Cardiac septum (tissue), 1 donor: ENCODE measurements around the gene ABCC12. TPM values are rescaled to one million over a fixed set of nuclear protein-coding genes. Genes with fewer than 3 reads are reported as not detected.
"Not testable (repeated sequence)": the region's sequence is repeated elsewhere in the genome, so short reads cannot be mapped to it uniquely, and the experiment has no call there.

ENCODE experiments used
- DNase-seq: peaks from one replicate; pipeline ENCODE4 v3.0.0-alpha.2; 2020; ENCODE audit warnings: low spot score
- intact Hi-C: fragments of 100-400 bp; cut with DNase I; formaldehyde crosslinking; loops from one replicate; pipeline ENCODE4 v1.14.0; 2022
- long read RNA-seq: library from polyadenylated mRNA; unstranded; transcript quantifications from one replicate; pipeline ENCODE4 v2.0.0, GENCODE V29; 2021
- total RNA-seq: library from RNA; stranded (reverse); fragmentation: NEBNext Ultra II Directional; extraction: Animal tissue kit (Norgen Biotek cat#: 25700); gene quantifications from one replicate; pipeline ENCODE4 v1.2.1, GENCODE V29; 2021
- donor health status: DM: no; HTN: no; CAD: no.

The ABCC12 gene
- not detected for total RNA-seq
- long read RNA-seq: 0 reads

DNA sequence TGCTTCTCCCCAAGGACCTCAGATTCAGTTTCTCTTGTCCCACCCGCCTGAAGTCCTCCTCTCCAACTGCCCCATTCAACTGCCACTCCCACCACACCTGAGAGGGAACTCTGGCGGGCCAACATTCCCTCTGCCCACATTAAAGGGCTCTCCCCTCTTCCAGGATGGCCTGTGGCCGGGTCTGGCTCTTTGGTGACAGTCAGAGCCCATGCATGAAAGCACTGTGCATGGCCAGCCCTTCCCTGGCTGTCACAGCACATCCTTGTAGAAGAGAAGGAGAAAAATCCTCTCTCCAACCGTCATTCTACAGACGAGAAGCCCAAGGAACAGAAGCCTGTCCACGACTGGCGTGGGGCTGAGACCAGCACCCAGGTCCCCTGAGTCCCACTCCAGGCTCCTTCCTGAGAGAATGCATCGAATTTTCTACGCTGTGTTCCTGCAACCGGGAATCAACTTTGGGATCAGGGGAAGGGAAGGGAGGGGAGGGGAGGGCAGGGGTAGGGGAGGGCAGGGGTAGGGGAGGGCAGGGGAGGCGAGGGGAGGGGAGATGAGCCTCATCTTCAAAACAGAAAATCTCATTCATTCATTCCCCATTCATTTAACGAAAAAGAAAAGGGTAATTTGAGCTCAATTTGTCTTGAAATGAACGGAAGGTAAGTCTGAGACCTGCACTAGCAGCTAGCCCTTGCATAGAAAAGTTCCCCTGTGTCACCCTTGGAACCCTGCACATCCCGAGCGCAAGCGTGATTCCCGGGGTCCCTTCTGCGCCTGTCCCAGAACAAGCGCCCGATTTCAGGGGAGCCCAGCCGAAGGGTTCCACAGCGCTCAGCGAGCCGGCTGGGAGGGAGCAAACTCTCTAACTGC, at the start of gene ABCC12:
TSS of gene ABCC12 (minus strand) at position 68 of the 864 bp plus-strand sequence. CDS start 9,569 bp downstream, outside the sequence.
- DNase-seq: no peak
- intact Hi-C loops: loop anchor here (5.0 kb wide), 2 partner anchors 1014 to 1119 kb away; partner anchors contain the start of gene NETO2

DNA sequence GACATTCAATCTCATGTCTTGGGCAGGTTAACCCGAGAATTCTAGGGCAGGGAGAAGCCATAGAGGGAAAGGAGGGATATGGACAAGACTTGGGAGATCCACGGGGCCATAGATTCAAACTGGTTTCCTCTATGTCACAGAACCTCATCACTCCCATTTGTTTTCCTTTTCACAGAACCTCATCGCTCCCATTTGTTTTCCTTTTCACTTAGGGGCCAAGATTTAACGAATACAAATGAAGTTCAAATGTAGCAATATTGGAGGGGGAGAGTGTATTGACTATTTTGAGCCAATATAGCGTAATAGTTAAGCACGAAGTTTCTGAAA, 49.0 kb upstream of the ABCC12 start:
- intact Hi-C loops: no loop called here
- DNase-seq: no peak

DNA sequence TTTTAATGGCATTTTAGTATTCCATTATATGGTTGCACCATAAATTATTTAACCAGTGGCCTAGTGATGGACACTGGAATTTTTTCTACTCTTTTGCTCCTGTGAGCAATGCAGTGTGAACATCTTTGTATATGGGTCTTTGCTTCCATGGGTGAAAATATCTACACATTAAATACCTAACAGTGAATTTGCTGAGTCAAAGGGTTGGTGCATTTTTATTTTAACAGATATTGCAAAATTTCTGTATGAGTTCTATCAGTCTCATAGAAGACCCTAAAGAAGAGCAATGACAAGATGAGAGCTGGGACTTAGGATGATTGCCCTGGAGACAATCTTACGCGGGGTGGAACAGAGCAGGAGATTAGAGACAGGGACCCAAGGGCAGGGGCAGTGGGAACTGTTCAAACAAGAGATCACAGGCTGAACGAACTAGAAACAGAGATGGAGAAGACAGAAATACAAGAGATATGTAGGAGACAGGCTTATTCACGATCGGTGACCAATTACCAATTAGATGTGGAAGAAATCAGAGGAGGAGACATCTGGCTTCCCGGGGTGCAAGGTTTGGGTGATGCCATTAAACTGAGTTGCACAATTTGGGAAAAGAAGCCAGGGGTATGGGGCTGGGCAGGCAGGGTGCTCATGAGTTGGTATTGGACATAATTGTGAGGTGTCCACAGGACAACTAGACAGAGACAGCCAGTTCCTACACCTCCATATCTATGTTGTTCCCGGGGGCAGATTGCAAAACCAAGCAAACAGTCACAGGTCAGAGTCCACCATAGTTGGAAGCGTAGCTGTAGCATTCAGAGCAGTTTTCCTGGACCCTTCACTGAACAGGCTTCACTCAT, 48.4 kb upstream of the ABCC12 start:
- no peak for DNase-seq
- intact Hi-C loops: no loop called here

DNA sequence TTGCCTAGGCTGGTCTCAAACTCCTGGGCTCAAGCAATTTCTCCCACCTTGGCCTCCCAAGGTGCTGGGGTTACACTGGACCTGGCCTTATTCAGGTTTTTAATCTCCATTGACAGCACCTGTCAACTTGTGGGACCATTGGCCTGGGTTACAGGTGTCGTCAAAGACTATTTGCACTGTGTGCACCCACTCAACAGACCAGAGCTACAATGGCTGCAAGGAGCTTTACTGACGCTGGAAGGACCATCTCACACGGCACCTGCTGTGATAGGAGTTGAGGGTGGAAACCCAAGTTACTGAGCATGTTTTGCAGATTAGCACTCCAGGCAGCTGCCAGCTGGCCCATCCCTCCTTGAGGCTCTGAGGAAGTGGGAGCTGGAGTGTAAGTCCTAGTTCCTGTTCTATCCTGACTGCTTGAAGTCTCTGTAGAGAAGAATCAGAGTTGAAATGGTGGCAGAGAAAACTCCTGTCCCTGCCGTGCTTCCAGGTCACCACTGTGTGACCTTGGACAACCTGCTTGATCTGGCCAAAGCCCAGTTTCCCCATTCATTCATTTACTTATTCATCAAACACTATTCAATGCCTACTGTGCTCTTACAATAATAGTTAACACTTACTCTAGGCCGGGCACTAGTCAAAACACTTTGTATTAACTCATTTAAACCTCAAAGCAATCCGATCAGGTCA, 45.9 kb upstream of the ABCC12 start:
- DNase-seq: no peak
- intact Hi-C loops: no loop called here

DNA sequence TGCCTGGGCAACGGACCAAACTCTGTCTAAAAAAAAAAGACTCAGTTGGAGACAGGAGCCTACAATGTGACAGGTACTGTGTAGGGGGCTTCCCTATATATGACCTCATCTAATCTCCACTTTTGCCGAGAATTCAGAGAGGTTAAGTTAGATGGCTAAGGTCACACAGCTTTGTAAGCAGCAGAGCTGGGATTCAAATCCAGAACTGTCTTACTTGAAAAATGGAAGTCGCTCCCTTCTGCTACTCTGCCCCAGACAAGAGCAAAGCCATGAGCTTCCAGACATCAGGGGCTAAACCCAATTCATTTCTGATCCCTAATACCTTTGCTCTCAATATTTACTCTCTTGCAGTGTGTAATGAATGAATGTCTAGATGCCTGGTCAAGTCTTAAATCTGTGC, 41.5 kb upstream of the ABCC12 start:
- no peak for DNase-seq
- intact Hi-C loops: no loop called here

DNA sequence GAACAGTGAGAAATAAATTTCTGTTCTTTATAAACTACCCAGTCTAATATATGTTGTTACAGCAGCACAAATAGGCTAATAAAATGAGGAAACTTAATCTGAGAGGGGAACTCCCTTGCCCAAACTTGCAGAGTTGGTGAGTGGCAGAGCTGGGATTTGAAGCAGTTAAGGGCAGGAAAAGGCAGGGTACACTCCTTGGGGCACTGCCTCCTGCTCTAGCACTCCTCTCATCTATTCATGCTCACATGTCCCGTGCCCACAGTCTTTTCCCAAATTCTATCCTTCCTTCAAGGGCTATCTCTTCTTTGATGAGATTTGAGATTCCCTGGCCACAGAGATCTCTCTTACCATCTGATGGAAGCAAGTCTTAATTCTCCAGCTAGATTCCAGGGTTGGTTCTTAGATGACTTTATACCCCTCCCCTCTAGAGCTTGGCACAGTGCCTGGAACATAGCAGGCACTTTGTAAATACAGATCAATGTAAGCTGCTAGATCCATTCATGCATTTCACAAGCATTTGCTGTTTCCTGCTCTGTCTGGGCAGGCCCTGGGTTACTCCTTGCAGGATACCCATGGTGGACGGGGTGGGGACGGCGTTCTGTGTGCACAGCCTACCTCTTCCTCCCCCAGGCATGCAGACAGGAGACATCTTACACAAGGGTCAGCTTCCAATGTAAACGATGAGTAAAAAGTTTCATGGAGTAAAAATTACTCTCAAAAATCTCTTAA, 39.2 kb upstream of the ABCC12 start:
- intact Hi-C loops: no loop called here
- DNase-seq: no peak

DNA sequence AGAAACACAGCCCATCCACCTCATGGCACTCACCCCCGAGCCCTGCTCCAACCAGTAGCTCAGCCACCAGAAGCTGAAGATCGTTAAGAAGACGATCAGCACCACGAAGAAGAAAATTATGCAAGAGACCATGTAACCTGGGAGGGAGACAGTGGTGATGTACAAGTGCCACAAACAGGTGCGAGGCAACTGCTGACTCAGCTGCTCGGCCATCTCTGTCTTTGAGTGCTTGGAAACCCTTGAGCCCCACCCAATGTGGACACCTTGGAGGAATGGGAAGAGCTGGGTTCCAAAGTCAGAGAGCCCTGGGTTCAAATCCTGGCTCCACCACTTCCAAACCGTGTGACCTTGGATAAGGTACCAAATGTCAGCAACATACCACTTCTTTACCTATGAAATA, 38.1 kb upstream of the ABCC12 start:
- DNase-seq: no peak
- intact Hi-C loops: no loop called here

DNA sequence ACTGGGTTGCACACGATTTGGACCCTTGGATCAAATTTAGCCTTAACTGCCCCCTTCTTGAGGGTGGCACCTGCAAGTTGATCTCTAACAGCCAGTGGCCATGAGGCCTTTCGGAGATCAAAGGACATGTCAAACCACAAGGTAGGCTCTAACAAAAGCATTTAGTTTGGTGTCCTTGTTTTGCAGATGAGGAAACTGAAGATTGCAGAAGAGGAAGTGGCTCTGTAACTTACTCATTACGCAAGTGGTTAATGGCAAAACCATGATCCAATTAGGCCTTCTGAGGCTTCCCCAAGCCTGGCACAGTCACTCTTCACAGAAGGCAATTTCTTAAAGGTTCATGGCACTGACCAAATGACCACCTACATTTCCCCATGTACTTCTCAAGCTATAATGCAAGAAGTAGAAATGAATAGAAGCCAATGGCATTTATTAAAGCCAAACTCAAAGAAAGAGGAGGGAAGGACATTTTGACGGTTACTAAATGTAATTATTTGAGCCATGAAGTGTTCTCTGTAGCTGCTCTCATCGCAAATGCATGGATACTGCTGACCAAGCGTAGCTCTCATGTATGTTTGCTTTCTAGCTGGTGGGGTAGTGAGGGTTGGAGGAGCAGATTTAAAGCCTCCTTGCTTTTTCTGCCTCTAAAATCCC, 32.8 kb upstream of the ABCC12 start:
- DNase-seq: no peak
- intact Hi-C loops: no loop called here

DNA sequence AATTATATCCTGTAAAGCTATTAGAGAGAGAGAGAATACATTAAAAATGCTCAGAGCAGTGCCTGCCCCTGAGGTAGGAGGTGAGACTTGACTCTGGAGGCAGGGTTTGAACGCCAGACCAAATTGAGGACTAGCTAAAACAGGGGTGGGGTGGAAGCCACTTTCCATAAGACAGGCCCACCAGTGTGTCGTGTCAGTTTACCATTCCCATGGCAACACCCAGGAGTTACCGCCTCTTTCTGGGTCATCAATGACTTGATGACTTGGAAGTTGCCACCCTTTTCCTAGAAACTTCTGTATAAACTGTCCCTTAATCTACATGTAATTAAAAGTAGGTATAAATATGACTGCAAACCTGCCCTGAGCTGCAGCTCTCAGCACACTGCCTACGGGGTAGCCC, 32.0 kb upstream of the ABCC12 start:
- intact Hi-C loops: no loop called here
- DNase-seq: no peak

DNA sequence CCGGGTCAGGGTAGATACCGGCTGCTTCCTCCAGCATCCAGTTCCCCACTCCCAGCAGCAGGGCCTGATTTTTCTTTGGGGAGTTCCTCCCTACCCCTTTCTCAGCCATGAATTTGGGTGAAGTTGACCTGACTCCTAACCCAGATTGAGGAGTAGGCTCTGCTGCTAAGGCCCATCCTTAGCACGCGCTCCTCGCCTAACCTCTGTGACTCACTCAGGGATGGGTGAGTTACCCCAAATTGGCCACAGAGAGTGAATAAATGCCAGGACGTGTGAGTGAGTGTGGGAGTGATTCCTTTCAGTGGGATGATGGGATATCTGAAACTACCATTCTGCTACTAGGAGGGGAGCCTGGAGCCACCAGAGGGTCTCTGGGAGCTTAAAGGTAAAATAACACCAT, 28.9 kb upstream of the ABCC12 start:
- intact Hi-C loops: no loop called here

DNA sequence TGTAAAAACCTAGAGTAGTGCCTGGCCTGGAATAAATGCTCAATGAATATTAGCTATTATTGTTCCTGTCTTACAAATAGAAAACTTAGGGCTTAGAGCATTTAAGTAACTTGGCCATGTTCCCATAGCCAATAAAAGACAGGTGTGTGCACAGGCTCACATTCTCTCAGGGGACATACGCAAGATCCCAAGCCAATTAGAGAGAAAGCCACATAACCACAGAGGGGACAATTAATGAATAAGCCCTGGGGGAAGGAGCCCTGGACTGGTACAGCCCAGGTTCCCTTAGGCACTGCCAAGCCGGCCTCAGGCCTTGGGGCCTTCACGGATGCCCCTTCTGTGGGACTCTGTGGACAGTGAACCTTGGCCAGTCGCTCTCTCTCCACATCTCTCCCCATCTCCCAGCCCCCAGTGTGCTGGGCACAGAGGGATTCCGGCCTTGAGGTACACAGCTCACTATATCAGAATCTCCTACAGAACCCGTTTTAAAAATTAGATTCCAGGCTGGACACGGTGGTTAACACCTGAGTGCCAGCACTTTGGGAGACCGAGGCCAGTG, 27.3 kb upstream of the ABCC12 start:
- no peak for DNase-seq
- intact Hi-C loops: no loop called here

More for the DNA sequence above, 28.9 kb upstream of the ABCC12 start:
- no peak for DNase-seq

DNA sequence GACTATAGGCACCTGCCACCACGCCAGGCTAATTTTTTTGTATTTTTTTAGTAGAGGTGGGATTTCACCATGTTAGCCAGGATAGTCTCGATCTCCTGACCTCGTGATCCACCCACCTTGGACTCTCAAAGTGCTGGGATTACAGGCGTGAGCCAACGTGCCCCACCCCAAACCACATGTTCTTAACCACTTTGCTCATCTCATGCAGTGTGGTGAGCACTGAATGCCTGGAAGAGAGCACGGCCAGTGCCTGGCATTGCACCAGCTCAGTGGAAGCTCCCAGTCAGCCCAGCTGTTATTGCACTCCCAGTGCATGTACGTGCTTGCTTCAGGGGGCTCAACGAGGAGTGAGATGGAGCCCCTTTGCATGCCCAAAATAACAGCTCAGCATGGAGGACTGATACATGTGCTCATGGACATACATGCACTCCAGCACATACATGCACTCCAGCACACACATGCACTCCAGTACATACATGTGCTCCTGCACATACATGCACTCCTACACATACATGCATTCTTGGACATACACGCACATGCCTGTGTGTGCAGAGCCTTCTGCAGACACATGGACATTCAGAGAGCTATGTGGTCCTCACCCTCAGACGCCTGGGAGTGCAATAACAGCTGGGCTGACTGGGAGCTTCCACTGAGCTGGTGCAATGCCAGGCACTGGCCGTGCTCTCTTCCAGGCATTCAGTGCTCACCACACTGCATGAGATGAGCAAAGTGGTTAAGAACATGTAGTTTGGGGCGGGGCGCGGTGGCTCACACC, 26.1 kb upstream of the ABCC12 start:
- intact Hi-C loops, DNase-seq: not testable (repeated sequence)

DNA sequence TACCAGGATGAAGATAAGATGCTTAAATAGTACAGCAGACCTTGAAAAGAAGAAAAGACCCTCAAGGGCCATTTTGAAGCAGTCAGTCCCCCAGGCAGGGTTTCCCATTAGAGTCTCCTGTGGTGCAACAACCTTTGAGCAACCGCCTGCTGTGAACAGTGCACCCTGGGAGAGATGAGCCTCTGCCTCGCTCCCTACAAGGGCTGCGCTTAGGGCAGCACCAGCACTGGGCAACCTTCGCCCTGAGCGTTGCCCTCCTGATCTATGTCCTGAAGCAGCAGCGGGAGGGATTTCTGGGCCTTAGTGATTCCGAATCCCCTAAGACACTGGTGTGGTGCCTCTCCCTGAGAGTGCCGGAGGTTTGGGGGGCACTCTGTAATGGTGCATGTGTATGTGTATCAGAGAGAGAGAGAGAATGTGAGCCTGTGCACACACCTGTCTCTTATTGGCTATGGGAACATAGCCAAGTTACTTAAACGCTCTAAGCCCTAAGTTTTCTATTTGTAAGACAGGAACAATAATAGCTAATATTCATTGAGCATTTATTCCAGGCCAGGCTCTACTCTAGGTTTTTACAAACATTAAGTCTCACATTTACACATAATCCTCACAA, 25.2 kb upstream of the ABCC12 start:
- DNase-seq: no peak
- intact Hi-C loops: no loop called here

DNA sequence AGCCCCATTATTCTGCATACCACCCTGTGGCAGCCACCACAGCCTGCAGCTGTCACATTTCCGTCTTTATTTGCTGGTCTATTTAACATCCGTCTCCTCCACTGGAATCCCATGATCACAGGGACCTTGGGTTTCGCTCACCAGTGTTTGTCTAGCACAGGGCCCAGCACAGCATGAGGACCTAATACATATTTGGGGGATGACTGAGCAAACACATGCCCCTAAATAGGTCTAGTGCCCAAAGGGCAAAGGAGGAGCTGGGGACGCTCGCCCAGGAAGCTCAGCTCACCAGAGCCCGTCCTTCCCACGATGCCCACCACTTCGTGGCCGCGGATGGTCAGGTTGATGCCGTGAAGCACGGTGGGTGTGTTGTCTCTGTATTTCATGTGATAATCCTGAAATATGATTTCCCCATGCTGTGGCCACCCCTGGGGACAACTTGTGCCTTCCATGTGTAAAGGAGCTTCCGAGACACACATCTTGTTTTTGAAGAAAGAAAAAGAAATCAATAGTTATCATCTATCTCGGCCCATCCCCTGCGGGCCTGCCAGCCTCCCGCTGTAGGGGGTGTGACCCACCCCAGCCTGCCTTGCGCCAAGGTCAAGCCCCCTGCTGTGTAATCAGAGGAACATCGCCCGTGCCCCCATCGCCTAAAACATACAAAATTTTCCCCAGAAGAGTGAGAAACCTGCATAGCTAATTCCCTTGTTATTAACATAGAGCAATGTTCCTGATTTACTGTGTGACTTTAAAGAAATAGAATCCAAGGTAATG, 21.0 kb upstream of the ABCC12 start:
- DNase-seq: no peak

DNA sequence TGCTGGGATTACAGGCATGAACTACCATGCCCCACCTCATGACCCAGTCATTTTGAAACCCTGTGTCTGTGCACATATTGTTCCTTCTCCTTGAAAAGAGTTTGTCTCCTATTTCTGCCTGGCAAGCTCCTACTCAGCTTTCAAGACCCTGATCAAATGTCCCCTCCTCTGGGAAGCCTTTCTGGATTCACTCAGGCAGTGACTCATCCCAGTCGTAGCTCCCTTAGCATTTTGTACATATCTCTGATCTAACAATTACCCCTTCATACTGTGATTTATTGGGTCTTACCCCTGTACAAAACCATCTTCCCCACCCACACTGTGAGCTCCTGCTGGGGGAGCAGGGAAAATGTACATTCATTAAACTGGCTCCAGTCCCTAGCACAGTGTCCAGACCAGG, 18.1 kb upstream of the ABCC12 start:
- DNase-seq: no peak
- intact Hi-C loops: no loop called here

More for the DNA sequence above, 21.0 kb upstream of the ABCC12 start:
- intact Hi-C loops: no loop called here

DNA sequence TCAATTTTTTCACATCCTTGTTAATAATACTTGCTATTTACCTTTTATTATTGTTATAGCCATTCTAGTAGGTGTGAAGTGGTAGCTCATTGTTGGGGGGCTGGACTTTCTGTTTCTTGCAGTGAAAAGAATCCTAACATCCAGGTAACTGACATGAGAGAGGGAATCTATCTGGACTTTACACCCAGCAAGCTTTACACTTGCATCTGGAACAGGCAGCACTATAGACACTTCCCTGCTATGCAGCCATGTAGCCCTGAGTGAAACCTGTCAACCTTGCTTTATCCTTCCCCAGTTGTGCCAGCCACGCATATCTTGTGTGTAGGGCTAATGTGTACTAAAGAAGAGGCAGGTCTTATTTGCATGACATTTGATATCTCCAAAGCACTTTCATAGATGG, 16.9 kb upstream of the ABCC12 start:
- DNase-seq: no peak
- intact Hi-C loops: no loop called here

DNA sequence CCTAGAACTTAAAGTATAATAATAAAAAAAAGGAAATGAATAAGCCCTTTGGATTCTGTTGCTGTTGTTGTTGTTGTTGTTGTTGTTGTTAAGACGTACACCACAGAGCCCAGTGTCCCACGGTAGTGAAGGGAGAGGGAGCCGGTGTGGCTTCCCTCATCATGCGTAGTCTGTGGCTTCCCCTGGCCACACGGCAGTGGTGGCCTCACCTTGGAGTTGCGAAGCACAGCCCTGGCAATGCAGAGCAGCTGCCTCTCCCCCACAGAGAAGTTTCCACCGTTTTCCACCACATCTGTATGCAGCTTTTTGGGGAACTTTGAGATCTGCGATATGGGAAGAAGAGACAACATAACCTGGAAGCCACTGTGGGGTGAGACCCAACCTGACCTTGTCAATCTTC, 14.1 kb upstream of the ABCC12 start:
- intact Hi-C loops: loop anchor here (5.0 to 10.0 kb wide), 2 partner anchors 918 to 1215 kb away; no protein-coding TSS in a partner anchor
- DNase-seq: no peak
